EH (cell line): ENCODE measurements around the gene TRAF3.

ENCODE experiments used
- DNase-seq: peaks from one replicate; pipeline ENCODE4 v3.0.0-alpha.2; 2015; ENCODE audit warnings: low read depth

The TRAF3 gene

GRCh38 chr14:102777711-102778337, 575 bp downstream of the TRAF3 start:
- no peak for DNase-seq

DNA sequence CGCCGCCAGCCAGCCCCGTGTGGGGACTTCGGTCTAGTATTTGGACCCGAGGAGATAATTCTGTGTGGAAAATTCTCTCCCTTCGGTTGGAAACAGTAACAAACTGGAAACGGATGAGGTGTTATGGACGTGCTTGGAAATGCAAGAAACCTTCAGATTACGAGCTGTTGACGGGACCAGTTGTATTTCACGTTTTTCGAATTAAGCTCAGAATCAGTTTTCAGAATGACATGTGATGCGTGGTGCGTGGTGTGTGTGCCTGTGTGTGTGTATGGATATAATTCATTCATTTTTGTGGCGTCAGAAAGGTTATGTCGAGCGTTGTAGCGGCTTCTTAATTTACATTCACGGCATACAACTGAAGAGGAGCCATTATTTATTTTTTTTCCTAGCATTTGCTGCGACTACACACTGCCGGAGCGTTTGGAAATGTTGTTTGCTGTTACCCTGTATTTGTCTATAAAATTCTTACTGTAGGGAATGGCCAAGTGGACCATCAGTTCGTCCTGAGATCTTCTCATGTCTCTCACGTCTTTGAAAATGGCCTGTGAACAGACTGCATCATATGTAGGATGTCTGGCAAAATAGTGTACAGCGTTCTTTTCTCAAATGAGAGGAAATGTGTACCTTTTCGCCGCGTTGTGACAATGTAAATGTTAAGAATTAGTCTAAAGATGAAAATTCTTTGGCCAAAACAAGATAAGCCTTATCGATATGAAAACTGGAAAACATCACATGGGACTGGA, 1.3 kb downstream of the TRAF3 start:
- DNase-seq = peak; percentile 40

GRCh38 chr14:102779084-102779462, 1.8 kb downstream of the TRAF3 start:
- DNase-seq = peak; percentile 49

GRCh38 chr14:102779574-102780315, 2.5 kb downstream of the TRAF3 start:
- no peak for DNase-seq

GRCh38 chr14:102781063-102781462, 3.8 kb downstream of the TRAF3 start:
- no peak for DNase-seq

GRCh38 chr14:102782974-102783373, 5.7 kb downstream of the TRAF3 start:
- DNase-seq = no peak

- no peak for DNase-seq
Measured at GRCh38 chr14:102784892-102785594, 7.8 kb downstream of the TRAF3 start.

DNA sequence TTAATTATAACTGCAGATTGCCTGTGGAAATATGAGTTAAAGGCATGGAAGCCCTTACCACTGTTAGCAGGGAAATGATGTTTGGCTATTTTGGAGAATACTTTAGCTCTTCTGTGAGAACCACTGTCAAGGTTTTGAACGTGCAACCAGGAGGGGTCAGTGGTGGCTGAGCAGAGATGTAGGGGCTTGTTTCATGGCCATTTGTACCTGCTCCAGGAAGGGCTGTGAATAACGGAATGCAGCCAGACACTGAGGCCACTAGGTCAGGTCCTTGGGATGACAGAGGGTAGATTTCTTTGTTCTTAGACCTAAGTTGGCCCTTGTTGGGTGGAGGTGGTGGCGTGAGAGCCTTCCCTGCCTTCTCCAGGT, 8.3 kb downstream of the TRAF3 start:
- no peak for DNase-seq

DNA sequence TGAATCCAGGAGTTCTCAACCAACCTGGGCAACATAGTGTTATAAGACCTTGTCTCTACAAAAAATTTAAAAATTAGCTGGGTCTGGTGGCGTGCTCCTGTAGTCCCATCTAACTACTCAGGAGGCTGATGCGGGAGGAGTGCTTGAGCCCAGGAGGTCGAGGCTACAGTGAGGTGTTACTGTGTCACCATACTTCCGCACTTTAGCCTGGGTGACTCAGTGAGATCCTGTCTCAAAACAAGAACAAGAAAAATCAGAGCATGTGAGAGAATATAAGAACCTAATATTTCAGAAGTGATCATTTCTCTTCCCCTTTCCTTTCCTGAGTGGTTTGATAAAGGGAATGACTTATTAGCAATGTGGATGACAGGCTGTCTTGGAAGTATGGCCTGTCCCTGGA, 9.5 kb downstream of the TRAF3 start:
- DNase-seq = no peak

DNA sequence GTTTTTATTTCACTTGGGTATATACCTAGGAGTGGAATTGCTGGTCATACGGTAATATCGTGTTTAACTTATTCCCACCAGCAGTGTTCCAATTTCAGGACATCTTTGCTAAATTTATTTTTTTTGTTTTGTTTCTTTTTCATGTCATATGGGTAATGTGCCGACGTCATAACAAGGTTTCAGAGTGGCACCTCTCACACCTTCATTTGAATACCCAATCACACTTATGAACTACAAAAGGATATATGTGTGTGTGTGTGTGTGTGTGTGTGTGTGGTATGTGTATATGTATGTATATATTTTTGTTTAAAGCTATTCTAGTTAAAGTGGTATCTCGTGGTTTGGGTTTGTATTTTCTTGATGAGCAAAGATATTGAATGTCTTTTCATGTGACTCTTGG, 12.1 kb downstream of the TRAF3 start:
- no peak for DNase-seq

DNA sequence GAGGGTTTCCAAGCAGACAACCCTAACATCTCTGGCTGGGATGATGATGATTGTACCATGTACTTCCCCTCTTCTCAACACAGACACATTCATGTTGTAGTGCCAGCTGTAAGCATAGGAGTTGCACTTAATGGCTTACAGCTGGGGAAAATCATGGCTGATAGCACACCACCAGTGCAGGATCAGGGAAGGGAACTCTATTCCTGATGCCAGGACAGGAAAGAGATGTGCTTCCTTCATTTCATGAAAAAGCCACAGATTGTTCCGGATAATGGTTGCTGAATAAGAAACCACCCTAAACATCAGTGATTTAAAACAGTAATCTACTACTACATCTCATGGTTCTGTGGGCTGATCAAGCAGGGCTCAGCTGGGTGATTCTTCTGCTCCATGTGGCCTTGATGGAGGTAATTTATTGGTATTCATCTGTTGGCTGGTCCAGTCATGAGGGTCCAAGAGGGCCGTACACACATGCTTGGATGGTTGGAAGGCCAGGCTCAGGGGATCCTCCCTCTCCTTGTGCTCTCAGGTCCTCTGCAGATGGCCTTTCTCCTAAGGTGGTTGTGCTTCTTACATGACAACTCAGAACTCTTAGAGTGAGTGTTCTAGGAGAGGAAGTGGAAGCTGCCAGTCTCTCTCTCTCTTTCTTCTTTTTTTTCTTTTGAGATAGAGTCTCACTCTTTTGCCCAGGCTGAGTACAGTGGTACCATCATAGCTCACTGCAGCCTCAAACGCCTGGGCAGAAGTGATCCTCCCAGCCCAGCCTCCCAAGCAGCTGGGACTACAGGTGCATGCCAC, 16.5 kb downstream of the TRAF3 start:
- no peak for DNase-seq

- DNase-seq = peak; percentile 92
Measured at GRCh38 chr14:102795060-102795925, 18.0 kb downstream of the TRAF3 start.

GRCh38 chr14:102796661-102797190, 19.5 kb downstream of the TRAF3 start:
- no peak for DNase-seq

DNA sequence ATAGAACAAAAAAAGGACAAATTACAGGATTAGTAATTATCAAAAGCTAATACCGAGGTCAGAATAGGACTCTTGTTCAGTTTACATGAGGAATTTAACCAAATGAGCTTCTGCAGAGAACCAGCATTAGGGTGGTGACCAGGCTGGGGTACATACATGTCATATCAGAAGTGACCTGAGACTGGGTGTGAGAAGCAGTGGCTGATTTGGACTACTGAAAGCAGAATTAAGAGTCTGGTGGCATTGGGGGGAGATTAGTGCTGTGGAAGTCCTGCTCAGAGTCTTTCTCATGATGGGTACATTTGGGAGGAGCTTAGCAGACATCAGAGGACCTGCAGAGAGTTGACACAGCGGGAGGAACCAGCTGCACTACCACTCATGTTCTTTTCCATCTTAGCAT, 21.7 kb downstream of the TRAF3 start:
- DNase-seq = no peak

GRCh38 chr14:102799684-102800562, 22.7 kb downstream of the TRAF3 start:
- peak; percentile 97 for DNase-seq

DNA sequence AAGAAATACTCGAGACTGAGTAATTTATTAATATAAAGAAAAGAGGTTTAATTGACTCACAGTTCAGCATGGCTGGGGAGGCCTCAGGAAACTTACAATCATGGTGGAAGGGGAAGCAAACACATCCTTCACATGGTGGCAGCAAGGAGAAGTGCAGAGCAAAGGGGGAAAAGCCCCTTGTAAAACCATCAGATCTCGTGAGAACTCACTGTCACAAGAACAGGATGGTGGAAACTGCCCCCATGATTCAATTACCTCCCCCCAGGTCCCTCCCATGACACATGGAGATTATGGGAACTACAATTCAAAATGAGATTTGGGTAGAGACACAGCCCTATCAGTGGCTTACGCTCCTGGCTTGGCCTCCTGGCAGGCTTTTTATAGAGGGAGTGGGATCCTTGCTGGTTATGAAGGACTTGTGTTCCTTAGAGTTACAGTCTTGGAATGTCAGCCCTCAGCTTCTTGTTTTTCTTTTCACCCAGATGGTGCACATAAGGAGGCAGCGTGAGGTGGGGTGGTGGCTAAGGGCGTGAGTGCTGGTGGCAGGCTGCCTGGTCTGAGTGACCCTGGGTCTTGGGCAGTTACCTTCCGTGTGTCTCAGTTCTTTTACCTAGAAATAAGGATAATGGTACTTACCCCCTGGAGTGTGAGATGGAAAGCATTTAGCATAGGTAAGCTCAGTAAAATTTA, 25.7 kb downstream of the TRAF3 start:
- peak; percentile 18 for DNase-seq

- DNase-seq = no peak
Measured at GRCh38 chr14:102804858-102805257, 27.6 kb downstream of the TRAF3 start.

GRCh38 chr14:102805371-102805891, 28.2 kb downstream of the TRAF3 start:
- DNase-seq = peak; percentile 67

DNA sequence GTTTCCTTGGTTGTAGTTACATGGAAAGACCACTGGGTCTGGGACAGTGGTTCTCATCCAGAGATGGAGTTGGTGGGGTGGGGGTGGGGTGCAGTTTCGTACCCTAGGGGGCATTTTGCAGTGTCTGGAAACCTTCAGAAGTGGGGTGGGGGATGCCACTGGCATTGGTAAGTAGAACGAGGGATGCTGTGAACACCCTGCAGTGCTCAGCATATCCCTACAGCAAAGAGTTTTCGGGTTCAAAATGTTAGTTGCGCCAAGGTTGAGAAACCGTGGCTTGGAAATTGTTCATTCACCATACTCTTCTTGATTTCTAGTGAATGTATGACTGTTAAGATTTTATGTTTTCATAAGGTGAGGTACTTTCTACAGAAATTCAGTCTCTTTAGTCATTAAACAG, 28.7 kb downstream of the TRAF3 start:
- no peak for DNase-seq
